Spleen (tissue), 7 donors: ENCODE measurements around the gene DLG2.

Experiments
- CTCF ChIP-seq, 11 experiments: fragments of 200-600 bp in 7 of 11; fragments of 450-650 bp in 4 of 11; sonication (generic) in 4 of 11; IDR thresholded peaks in 8 of 11; conservative IDR thresholded peaks in 3 of 11; 1 replicate in 7 of 11; 2 replicates in 4 of 11; pipeline versions ENCODE4 v1.4.0 to v1.8.0; 2016 to 2021; ENCODE audit warnings: antibody characterized with exemption in 11 of 11, inconsistent platforms in 4 of 11, mild to moderate bottlenecking in 1 of 11
- POLR2A ChIP-seq, 3 donors: fragments of 450-650 bp; IDR thresholded peaks; one replicate each; pipeline ENCODE4 v1.5.1; 2017; ENCODE audit warnings: antibody characterized with exemption in 3 of 3, mild to moderate bottlenecking in 1 of 3
- POLR2AphosphoS5 ChIP-seq, 3 donors: sonication (generic); formaldehyde crosslinking; IDR thresholded peaks; one replicate each; pipeline ENCODE4 v1.5.1; 2017; ENCODE audit warnings: antibody characterized with exemption in 3 of 3
- donor health status: DM: no; HTN: no; CAD: no; lungs with moderate emphysema.
- donor health status: DM: no; HTN: no; CAD: no.
- donor health status: DM: no; HTN: no; CAD: no.

GRCh38 chr11:84218318-84218717 lies 1408.8 kb downstream of the DLG2 start:
- TF ChIP-seq CTCF (IDR thresholded peaks at IDR 0.05 in 8 of 11, conservative IDR thresholded peaks at IDR 0.05 in 3 of 11) = no peak
- TF ChIP-seq POLR2A (IDR thresholded peaks at IDR 0.05) = no peak
- no peak for TF ChIP-seq POLR2AphosphoS5 (IDR thresholded peaks at IDR 0.05)
